CD14-positive monocyte (primary cell): ENCODE results near the gene FGA. TPM values are rescaled to one million over a fixed set of nuclear protein-coding genes. Genes with fewer than 3 reads are reported as not detected.

ENCODE experiments used
- DNase-seq, 3 donors: peaks; one replicate each; pipeline ENCODE4 v3.0.0-alpha.2; 2011 to 2022
- H2AFZ ChIP-seq: 2 replicates; pipeline ENCODE4 v1.6.0; 2012; ENCODE audit warnings: mild to moderate bottlenecking, low read depth, low read length, inconsistent platforms; ENCODE audit not compliant: insufficient read depth, poor library complexity, severe bottlenecking
- H3K27ac ChIP-seq, 2 donors: 1 replicate in 1 of 2; 2 replicates in 1 of 2; pipeline ENCODE4 v1.5.1; 2012 to 2013; ENCODE audit warnings: low read length in 2 of 2, control low read depth in 1 of 2, inconsistent platforms in 1 of 2, low read depth in 1 of 2, mild to moderate bottlenecking in 1 of 2
- H3K27me3 ChIP-seq, 2 donors: one replicate each; pipeline versions ENCODE4 v1.6.0 to v1.6.1; 2011 to 2013; ENCODE audit warnings: low read length in 2 of 2; ENCODE audit not compliant: control insufficient read depth in 2 of 2, insufficient read depth in 2 of 2
- H3K36me3 ChIP-seq, 2 donors: replicated peaks in 1 of 2; 1 replicate in 1 of 2; 2 replicates in 1 of 2; pipeline versions ENCODE4 v1.5.1 to v1.6.1; 2012 to 2013; ENCODE audit warnings: low read length in 2 of 2, control low read depth in 1 of 2, inconsistent platforms in 1 of 2, mild to moderate bottlenecking in 1 of 2; ENCODE audit not compliant: insufficient read depth in 2 of 2, control insufficient read depth in 1 of 2
- H3K4me1 ChIP-seq, 2 donors: 1 replicate in 1 of 2; 2 replicates in 1 of 2; pipeline versions ENCODE4 v1.5.1 to v1.6.1; 2012 to 2013; ENCODE audit warnings: low read length in 2 of 2, control low read depth in 1 of 2, inconsistent platforms in 1 of 2, mild to moderate bottlenecking in 1 of 2, moderate library complexity in 1 of 2; ENCODE audit not compliant: insufficient read depth in 2 of 2, control insufficient read depth in 1 of 2
- H3K4me2 ChIP-seq: replicated peaks from 2 replicates; pipeline ENCODE3; 2012; ENCODE audit warnings: low read length, moderate library complexity, mild to moderate bottlenecking; ENCODE audit not compliant: poor library complexity, severe bottlenecking; ENCODE audit errors: extremely low read depth
- H3K4me3 ChIP-seq, 3 experiments: fragments of 200-600 bp in 1 of 3; sonication (generic) in 1 of 3; replicated peaks in 1 of 3; 1 replicate in 2 of 3; 2 replicates in 1 of 3; pipeline ENCODE4 v1.5.1; 2011 to 2013; ENCODE audit warnings: low read length in 3 of 3, mild to moderate bottlenecking in 3 of 3, control low read depth in 2 of 3, low read depth in 2 of 3, inconsistent platforms in 1 of 3, moderate library complexity in 1 of 3
- H3K79me2 ChIP-seq: 2 replicates; pipeline ENCODE4 v1.6.0; 2012; ENCODE audit warnings: mild to moderate bottlenecking, control low read depth, inconsistent platforms, low read length, moderate library complexity; ENCODE audit not compliant: insufficient read depth
- H3K9ac ChIP-seq: 2 replicates; pipeline ENCODE4 v1.6.0; 2017; ENCODE audit warnings: low read length, mild to moderate bottlenecking; ENCODE audit not compliant: insufficient read depth, poor library complexity, severe bottlenecking
- H3K9me3 ChIP-seq, 2 donors: replicated peaks in 1 of 2; 1 replicate in 1 of 2; 2 replicates in 1 of 2; pipeline versions ENCODE4 v1.5.1 to v1.6.1; 2012 to 2013; ENCODE audit warnings: low read length in 2 of 2, control low read depth in 1 of 2; ENCODE audit not compliant: control insufficient read depth in 1 of 2, insufficient read depth in 1 of 2
- H4K20me1 ChIP-seq: 2 replicates; pipeline ENCODE4 v1.6.0; 2012; ENCODE audit warnings: mild to moderate bottlenecking, low read length, control low read depth, moderate library complexity; ENCODE audit not compliant: insufficient read depth
- H3K27ac Mint-ChIP-seq, 7 donors: one replicate each; pipeline ENCODE4 v1.8.0; 2020; ENCODE audit warnings: mild to moderate bottlenecking in 7 of 7, mixed read lengths in 7 of 7, moderate library complexity in 6 of 7, inconsistent platforms in 2 of 7
- H3K27me3 Mint-ChIP-seq, 3 donors: one replicate each; pipeline ENCODE4 v1.8.0; 2021 to 2022; ENCODE audit warnings: low read depth in 3 of 3, mild to moderate bottlenecking in 3 of 3, mixed read lengths in 3 of 3, moderate library complexity in 3 of 3, inconsistent platforms in 1 of 3
- H3K36me3 Mint-ChIP-seq, 2 donors: one replicate each; pipeline ENCODE4 v1.8.0; 2020; ENCODE audit warnings: mixed read lengths in 2 of 2, inconsistent platforms in 1 of 2, mild to moderate bottlenecking in 1 of 2
- H3K4me1 Mint-ChIP-seq: one replicate; pipeline ENCODE4 v1.8.0; 2020; ENCODE audit warnings: mild to moderate bottlenecking, mixed read lengths
- H3K4me3 Mint-ChIP-seq, 2 donors: one replicate each; pipeline ENCODE4 v1.8.0; 2020; ENCODE audit warnings: mild to moderate bottlenecking in 2 of 2, mixed read lengths in 2 of 2, moderate library complexity in 1 of 2
- H3K9me3 Mint-ChIP-seq, 7 donors: one replicate each; pipeline ENCODE4 v1.8.0; 2020 to 2022; ENCODE audit warnings: mixed read lengths in 7 of 7, mild to moderate bottlenecking in 6 of 7, moderate library complexity in 6 of 7, inconsistent platforms in 2 of 7
- CTCF ChIP-seq: fragments of 200-600 bp; IDR thresholded peaks from one replicate; pipeline ENCODE4 v1.8.0; 2022; ENCODE audit warnings: antibody characterized with exemption, mild to moderate bottlenecking
- WGBS: methylation state at CpG from one replicate; pipeline ENCODE4 v1.1.5; 2013; ENCODE audit warnings: missing lambda C conversion rate; ENCODE audit not compliant: insufficient coverage; 5-methylcytosine and 5-hydroxymethylcytosine counted together
- intact Hi-C, 2 donors: fragments of 100-400 bp; cut with micrococcal nuclease; formaldehyde crosslinking; loops; one replicate each; pipeline versions ENCODE4 v1.15.0 to v1.15.1; 2023
- polyA plus RNA-seq, 3 donors: library from polyadenylated mRNA; depleted of rRNA in 1 of 3; unstranded in 2 of 3; stranded (reverse) in 1 of 3; fragments of 300-500 nt in 2 of 3; fragments of >200 nt in 1 of 3; fragmentation: Illumina TruSeq in 2 of 3; gene quantifications; 1 replicate in 2 of 3; 2 replicates in 1 of 3; pipeline ENCODE4 v1.2.3, GENCODE V29; 2012 to 2021

FGA gene
- polyA plus RNA-seq, 3 donors, result not detected

GRCh38 chr4:154593868-154594267 is 3.3 kb upstream of the FGA start:
- H2AFZ ChIP-seq, result no peak overlapping the region
- H3K27ac ChIP-seq, result no peak overlapping the region
- Mint-ChIP-seq H3K9me3 (peaks cover 0 to 1% (median 0%) of the 10 kb centered on the region in 7 donors), H3K36me3 (no peaks in the 10 kb centered on the region), H3K4me1 (peaks cover 6% of the 10 kb centered on the region), H3K4me3 (no peak overlapping the region), H3K27me3 (peaks cover 6 to 8% (median 7%) of the 10 kb centered on the region in 3 donors), H3K27ac (no peak overlapping the region)
- intact Hi-C loops, result no loop called here
- 80% methylated on average over 1 of the region's 2 CpGs for WGBS
- no peaks in the 10 kb centered on the region for H3K79me2 ChIP-seq
- H3K36me3 ChIP-seq, result no peaks in the 10 kb centered on the region
- no peak for DNase-seq
- no peak overlapping the region for H3K4me2 ChIP-seq
- TF ChIP-seq CTCF, result no peak
- H4K20me1 ChIP-seq, result no peaks in the 10 kb centered on the region
- no peaks in the 10 kb centered on the region for H3K9me3 ChIP-seq
- H3K4me3 ChIP-seq, result no peak overlapping the region
- no peak overlapping the region for H3K9ac ChIP-seq
- H3K4me1 ChIP-seq, result no peaks in the 10 kb centered on the region
- H3K27me3 ChIP-seq, result peaks cover 0 to under 1% of the 10 kb centered on the region in 2 donors

- no peaks in the 10 kb centered on the region for H4K20me1 ChIP-seq
- no peaks in the 10 kb centered on the region for H3K4me1 ChIP-seq
- Mint-ChIP-seq H3K4me1 (peaks cover 3% of the 10 kb centered on the region), H3K27me3 (peaks cover 6 to 9% (median 8%) of the 10 kb centered on the region in 3 donors), H3K36me3 (no peaks in the 10 kb centered on the region), H3K4me3 (no peak overlapping the region), H3K27ac (no peak overlapping the region), H3K9me3 (peaks cover 0 to 1% (median 0%) of the 10 kb centered on the region in 7 donors)
- H3K27me3 ChIP-seq, result peaks cover 0 to 2% of the 10 kb centered on the region in 2 donors
- no peak overlapping the region for H2AFZ ChIP-seq
- H3K9me3 ChIP-seq, result no peaks in the 10 kb centered on the region
- no peak for TF ChIP-seq CTCF
- H3K36me3 ChIP-seq, result no peaks in the 10 kb centered on the region
- no peak overlapping the region for H3K4me2 ChIP-seq
- intact Hi-C loops, result no loop called here
- H3K9ac ChIP-seq, result no peak overlapping the region
- no peak overlapping the region for H3K27ac ChIP-seq
- DNase-seq, result no peak
- H3K79me2 ChIP-seq, result no peaks in the 10 kb centered on the region
- no peak overlapping the region for H3K4me3 ChIP-seq
- 100% methylated on average over 1 of the region's 3 CpGs for WGBS
Measured at GRCh38 chr4:154591890-154592289, 1.3 kb upstream of the FGA start.
